Right renal cortex interstitium (tissue), 3 donors: ENCODE data around the gene TRIM33. TPM values are rescaled to one million over a fixed set of nuclear protein-coding genes. Genes with fewer than 3 reads are reported as not detected.
"Not testable (repeated sequence)": the region's sequence is repeated elsewhere in the genome, so short reads cannot be mapped to it uniquely, and the experiment has no call there.

Experiments used
- DNase-seq, 3 donors: peaks; one replicate each; pipeline ENCODE4 v3.0.0-alpha.2; 2013; ENCODE audit warnings: low read depth in 3 of 3, low spot score in 2 of 3
- polyA plus RNA-seq, 3 donors: library from polyadenylated mRNA; unstranded; fragments of 120-200 nt; gene quantifications; one replicate each; pipeline ENCODE4 v1.2.1, GENCODE V29; 2013; ENCODE audit not compliant: insufficient read length in 3 of 3

Gene TRIM33
- polyA plus RNA-seq, 3 donors: 45.9 to 57.8 (median 54.6) TPM

GRCh38 chr1:114431026-114431425, 80.0 kb downstream of the TRIM33 start:
- DNase-seq: no peak

GRCh38 chr1:114428083-114428754, 82.8 kb downstream of the TRIM33 start:
- no peak for DNase-seq

DNA sequence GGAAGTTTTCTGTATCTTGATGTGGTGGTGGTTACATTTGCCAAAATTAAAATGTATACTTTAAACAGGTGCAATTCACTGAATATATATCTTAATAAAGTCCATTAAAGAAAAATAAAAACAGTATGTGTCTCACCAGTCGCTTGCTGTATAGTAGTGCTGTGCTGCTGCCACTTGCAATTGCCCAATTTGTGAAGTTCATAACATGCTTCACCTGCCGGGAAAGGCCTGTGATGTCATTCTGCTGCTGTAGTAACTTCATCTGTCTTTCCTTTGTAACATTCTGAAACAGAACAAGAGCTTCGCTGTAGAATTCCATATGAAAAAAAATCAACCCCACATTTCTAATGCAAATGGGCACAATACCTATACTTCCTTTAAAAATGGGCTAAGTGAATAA, 83.4 kb downstream of the TRIM33 start:
- DNase-seq: no peak

GRCh38 chr1:114423455-114423854, 87.5 kb downstream of the TRIM33 start:
- no peak for DNase-seq

DNA sequence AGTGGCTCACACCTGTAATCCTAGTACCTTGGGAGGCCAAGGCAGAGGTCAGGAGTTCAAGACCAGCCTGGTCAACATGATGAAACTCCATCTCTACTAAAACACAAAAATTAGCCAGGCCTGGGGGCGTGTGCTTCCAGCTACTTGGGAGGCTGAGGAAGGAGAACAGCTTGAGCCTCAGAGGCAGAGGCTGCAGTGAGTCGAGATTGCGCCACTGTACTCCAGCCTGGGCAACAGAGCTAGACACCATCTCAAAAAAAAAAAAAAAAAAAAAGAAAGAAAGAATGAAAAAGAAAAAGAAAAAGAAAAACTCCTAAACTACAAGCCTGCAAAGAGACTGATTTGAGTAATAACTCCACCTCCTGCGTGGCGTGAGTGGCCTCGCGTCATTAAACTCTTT, 92.1 kb downstream of the TRIM33 start:
- DNase-seq: not testable (repeated sequence)

- no peak for DNase-seq
Measured at GRCh38 chr1:114397601-114398000, 113.4 kb downstream of the TRIM33 start.

- DNase-seq: no peak
Measured at GRCh38 chr1:114395863-114396262, 115.1 kb downstream of the TRIM33 start.

GRCh38 chr1:114390960-114391359, 120.0 kb downstream of the TRIM33 start:
- DNase-seq: no peak

GRCh38 chr1:114390361-114390760, 120.6 kb downstream of the TRIM33 start:
- DNase-seq: no peak

GRCh38 chr1:114388432-114389003, 122.5 kb downstream of the TRIM33 start:
- no peak for DNase-seq

- DNase-seq: not testable (repeated sequence)
Measured at GRCh38 chr1:114387585-114387984, 123.4 kb downstream of the TRIM33 start.

DNA sequence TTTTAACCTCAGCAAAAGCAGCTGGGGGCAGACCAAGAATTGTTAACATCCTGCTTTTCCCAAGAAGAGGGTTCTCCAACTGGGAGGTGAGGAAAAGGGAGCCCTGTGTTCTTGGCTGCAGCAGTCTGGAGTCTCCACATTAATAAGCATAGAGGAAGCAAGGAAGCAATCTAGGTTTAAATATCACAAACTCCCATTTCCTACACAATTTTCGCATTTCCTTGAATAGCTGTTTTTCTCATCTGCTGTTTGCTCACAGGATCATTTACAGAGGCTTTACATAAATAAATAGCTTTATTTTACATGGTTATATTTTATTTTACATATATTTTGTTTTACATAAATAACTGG, 124.0 kb downstream of the TRIM33 start:
- no peak for DNase-seq

DNA sequence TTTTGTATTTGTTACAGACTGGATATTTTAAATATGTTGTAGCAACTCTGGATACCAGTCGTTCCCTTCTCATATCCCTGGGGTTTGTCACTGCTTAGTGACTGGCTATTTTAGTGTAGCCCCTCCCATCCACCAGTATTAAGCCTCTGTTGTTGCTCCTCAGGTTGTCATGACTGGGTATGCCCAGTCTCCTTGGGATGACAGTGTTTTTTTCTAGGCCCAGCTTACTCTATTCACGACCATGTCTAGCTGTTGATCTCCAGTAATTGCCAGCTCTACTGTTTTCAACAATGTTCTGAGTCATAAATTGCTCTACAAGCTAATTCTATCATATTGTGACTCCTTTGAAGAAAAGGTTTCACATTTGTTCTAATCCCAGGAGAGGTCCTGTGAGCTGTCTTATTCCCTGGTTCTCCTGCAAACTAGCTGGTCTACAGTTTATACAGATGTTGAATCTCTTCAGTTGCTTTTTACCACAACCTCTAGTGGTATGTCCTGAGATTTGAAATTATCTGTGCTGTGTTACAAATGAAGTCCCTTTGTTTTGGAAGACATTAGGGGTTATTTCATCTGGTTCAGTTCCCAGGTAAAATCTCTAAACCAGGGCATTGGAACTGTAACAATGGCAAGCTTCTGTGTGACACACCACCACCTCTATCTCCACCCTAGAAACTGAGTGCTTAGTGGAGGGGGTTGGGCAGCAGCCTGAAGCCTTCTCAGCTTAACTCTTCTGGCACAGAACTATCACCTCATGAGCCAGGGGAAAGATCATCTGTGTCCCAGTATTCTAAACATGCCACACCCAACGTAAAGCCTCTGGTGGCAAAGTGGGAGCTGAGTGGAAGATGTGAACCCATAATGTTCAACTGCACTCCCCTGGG, 124.6 kb downstream of the TRIM33 start:
- no peak for DNase-seq

- DNase-seq: no peak
Measured at GRCh38 chr1:114384922-114385321, 126.1 kb downstream of the TRIM33 start.

DNA sequence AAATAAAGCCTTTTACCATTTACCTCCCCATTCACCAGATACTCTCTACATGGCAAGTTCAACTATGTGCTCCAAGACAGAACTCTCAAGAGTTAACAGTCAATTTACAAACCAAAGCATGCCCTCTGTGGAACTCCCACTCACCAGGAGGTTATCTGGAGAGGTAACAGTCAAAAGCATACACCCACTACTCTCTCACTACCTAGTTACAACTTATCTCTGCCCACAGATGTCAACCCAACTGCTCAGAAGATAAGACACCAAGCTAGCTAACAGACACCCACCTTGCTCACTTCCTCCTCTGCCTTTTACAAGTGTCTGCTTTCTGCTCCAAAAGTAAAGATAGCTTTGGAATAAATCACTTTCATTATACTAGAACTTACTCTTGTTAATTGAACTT, 131.0 kb downstream of the TRIM33 start:
- no peak for DNase-seq

DNA sequence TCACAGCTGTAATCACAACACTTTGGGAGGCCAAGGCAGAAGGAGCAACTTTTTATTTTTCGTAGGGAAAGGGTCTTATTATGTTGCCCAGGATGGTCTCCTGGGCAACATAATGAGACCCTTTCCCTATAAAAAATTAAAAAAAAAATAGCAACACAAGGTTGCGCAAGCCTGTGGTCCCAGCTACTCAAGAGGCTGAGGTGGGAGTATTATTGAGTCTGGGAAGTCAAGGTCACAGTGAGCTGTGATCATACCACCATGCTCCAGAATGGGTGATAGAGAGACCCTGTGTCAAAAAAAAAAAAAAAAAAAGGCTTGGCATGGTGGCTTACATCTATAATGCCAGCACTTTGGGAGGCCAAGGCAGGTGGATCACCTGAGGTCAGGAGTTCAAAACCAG, 131.6 kb downstream of the TRIM33 start:
- no peak for DNase-seq

DNA sequence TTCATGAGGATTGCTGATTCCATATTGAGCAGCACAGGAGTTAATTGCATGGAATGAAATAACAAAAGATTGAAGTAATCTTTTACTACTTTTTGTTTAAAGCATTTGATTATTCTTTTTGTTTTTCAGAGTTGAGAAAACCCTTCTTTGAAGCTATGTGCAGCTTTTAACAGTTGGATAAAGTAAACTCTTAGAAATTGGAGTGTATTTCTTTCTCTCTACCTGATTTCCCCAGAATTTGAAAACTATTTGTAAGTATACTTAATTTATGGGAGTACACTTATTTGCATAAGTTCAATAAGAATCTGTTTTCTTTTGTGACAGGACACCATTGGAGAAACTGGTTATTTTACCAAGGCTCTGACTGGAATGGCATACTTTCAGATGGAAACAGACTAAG, 133.6 kb downstream of the TRIM33 start:
- DNase-seq: no peak

GRCh38 chr1:114369930-114370329, 141.1 kb downstream of the TRIM33 start:
- no peak for DNase-seq

DNA sequence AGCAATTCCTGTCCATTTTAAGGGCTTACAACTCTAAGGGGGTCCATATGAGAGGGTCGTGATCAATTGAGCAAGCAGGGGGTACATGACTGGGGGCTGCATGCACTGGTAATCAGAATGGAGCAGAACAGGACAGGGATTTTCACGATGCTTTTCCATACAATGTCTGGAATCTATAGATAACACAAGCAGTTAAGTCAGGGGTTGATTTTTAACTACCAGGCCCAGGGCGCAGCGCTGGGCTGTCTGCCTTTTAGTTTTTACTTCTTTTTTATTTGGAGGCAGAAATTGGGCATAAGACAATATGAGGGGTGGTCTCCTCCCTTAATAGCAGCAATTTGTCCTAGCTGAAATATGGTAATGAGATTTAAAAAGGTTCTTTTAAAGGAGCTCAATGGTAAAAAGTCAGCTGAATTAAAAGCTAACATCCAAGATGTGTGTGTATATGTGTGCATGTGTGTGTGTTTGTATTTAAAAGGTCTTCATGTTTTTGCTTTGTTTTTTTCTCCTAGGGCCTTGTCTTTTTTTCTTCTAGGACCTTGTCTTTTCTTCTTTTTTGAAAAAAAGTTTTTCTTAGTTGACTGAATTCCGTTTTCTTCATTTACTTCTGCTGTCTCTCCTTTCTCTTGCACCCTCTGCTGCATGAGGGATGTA, 141.6 kb downstream of the TRIM33 start:
- DNase-seq: not testable (repeated sequence)

GRCh38 chr1:114368560-114369255, 142.3 kb downstream of the TRIM33 start:
- no peak for DNase-seq

DNA sequence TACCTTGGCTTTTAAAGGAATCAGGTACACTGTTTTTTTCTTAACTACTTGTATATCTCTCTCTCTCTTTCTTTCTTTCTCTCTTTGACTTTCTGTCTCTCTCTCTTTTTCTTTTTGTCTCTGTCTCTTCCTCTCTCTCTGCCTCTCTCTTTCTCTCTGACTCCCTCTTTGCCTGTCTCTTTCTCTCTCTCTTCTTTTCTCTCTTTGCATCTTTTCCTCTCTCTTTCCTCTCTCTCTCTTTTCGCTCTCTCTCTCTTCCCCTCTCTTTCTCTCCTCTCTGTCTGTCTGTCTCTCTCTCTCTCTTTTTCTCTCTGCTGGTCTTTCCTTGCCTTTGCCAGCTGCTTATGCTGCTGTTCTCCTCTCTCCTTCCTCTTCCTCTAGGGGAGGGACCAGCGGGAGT, 143.2 kb downstream of the TRIM33 start:
- DNase-seq: no peak
